ENCODE measurements around the gene SNRPN. TPM values are rescaled to one million over a fixed set of nuclear protein-coding genes. Genes with fewer than 3 reads are reported as not detected.
"Not testable (repeated sequence)": the region's sequence is repeated elsewhere in the genome, so short reads cannot be mapped to it uniquely, and the experiment has no call there.

SNRPN gene
- polyA plus RNA-seq, 4 donors = 32.7 to 75.4 (median 58.8) TPM

- H3K27ac ChIP-seq (ENCODE audit: low read depth in 1 of 3, low read length in 2 of 3); DNase-seq; H3K27me3 ChIP-seq (ENCODE audit: control insufficient read depth in 3 of 3, insufficient read depth in 3 of 3, low read length in 3 of 3); H3K9me3 ChIP-seq (ENCODE audit: control insufficient read depth in 2 of 2, insufficient read depth in 1 of 2, low read depth in 1 of 2, low read length in 1 of 2); FAIRE-seq; H3K4me3 ChIP-seq (ENCODE audit: low read depth in 1 of 3, low read length in 3 of 3); H3K4me1 ChIP-seq (ENCODE audit: control insufficient read depth in 3 of 3, insufficient read depth in 2 of 3, low read depth in 1 of 3, low read length in 2 of 3); H3K36me3 ChIP-seq (ENCODE audit: control insufficient read depth in 3 of 3, insufficient read depth in 2 of 3, low read depth in 1 of 3, low read length in 3 of 3): not testable (repeated sequence)
- WGBS, 3 donors = 82 to 87% (median 84%) methylated on average over 10 of the region's 10 CpGs
Observed at GRCh38 chr15:24931874-24932732, 22.7 kb upstream of the SNRPN start.

- Histone ChIP-seq H3K27me3 (ENCODE audit: control insufficient read depth in 3 of 3, insufficient read depth in 3 of 3, low read length in 3 of 3) (no peaks in the 10 kb centered on the region), H3K36me3 (ENCODE audit: control insufficient read depth in 3 of 3, insufficient read depth in 2 of 3, low read depth in 1 of 3, low read length in 3 of 3) (no peaks in the 10 kb centered on the region), H3K4me3 (ENCODE audit: low read depth in 1 of 3, low read length in 3 of 3) (no peak overlapping the region), H3K9me3 (ENCODE audit: control insufficient read depth in 2 of 2, insufficient read depth in 1 of 2, low read depth in 1 of 2, low read length in 1 of 2) (peaks cover 1 to 2% of the 10 kb centered on the region in 2 donors), H3K4me1 (ENCODE audit: control insufficient read depth in 3 of 3, insufficient read depth in 2 of 3, low read depth in 1 of 3, low read length in 2 of 3) (no peaks in the 10 kb centered on the region), H3K27ac (ENCODE audit: low read depth in 1 of 3, low read length in 2 of 3) (no peak overlapping the region)
- FAIRE-seq (no peak), DNase-seq (no peak)
- 87 to 97% (median 97%) methylated on average over 7 of the region's 7 CpGs for WGBS, 3 donors
Observed at GRCh38 chr15:24933716-24934115, 21.1 kb upstream of the SNRPN start.

- H3K36me3 ChIP-seq (ENCODE audit: control insufficient read depth in 3 of 3, insufficient read depth in 2 of 3, low read depth in 1 of 3, low read length in 3 of 3); DNase-seq; H3K4me3 ChIP-seq (ENCODE audit: low read depth in 1 of 3, low read length in 3 of 3); H3K27me3 ChIP-seq (ENCODE audit: control insufficient read depth in 3 of 3, insufficient read depth in 3 of 3, low read length in 3 of 3); H3K27ac ChIP-seq (ENCODE audit: low read depth in 1 of 3, low read length in 2 of 3); FAIRE-seq; H3K9me3 ChIP-seq (ENCODE audit: control insufficient read depth in 2 of 2, insufficient read depth in 1 of 2, low read depth in 1 of 2, low read length in 1 of 2); H3K4me1 ChIP-seq (ENCODE audit: control insufficient read depth in 3 of 3, insufficient read depth in 2 of 3, low read depth in 1 of 3, low read length in 2 of 3): not testable (repeated sequence)
- WGBS, 3 donors = 71 to 79% (median 71%) methylated on average over 3 of the region's 3 CpGs
Observed at GRCh38 chr15:24938224-24938623, 16.6 kb upstream of the SNRPN start.

GRCh38 chr15:24940236-24940635 is 14.6 kb upstream of the SNRPN start:
- FAIRE-seq = no peak
- no peaks in the 10 kb centered on the region for H3K4me1 ChIP-seq (ENCODE audit: control insufficient read depth in 3 of 3, insufficient read depth in 2 of 3, low read depth in 1 of 3, low read length in 2 of 3)
- no peak for DNase-seq
- H3K9me3 ChIP-seq (ENCODE audit: control insufficient read depth in 2 of 2, insufficient read depth in 1 of 2, low read depth in 1 of 2, low read length in 1 of 2) = peaks cover 1 to 3% of the 10 kb centered on the region in 2 donors
- H3K27me3 ChIP-seq (ENCODE audit: control insufficient read depth in 3 of 3, insufficient read depth in 3 of 3, low read length in 3 of 3) = no peaks in the 10 kb centered on the region
- 38 to 41% (median 40%) methylated on average over 2 of the region's 2 CpGs for WGBS, 3 donors
- H3K4me3 ChIP-seq (ENCODE audit: low read depth in 1 of 3, low read length in 3 of 3) = no peak overlapping the region
- no peak overlapping the region for H3K27ac ChIP-seq (ENCODE audit: low read depth in 1 of 3, low read length in 2 of 3)
- H3K36me3 ChIP-seq (ENCODE audit: control insufficient read depth in 3 of 3, insufficient read depth in 2 of 3, low read depth in 1 of 3, low read length in 3 of 3) = no peaks in the 10 kb centered on the region

GRCh38 chr15:24943361-24943760 is 11.4 kb upstream of the SNRPN start:
- H3K4me3 ChIP-seq (ENCODE audit: low read depth in 1 of 3, low read length in 3 of 3) = no peak overlapping the region
- no peak overlapping the region for H3K27ac ChIP-seq (ENCODE audit: low read depth in 1 of 3, low read length in 2 of 3)
- no peaks in the 10 kb centered on the region for H3K36me3 ChIP-seq (ENCODE audit: control insufficient read depth in 3 of 3, insufficient read depth in 2 of 3, low read depth in 1 of 3, low read length in 3 of 3)
- H3K27me3 ChIP-seq (ENCODE audit: control insufficient read depth in 3 of 3, insufficient read depth in 3 of 3, low read length in 3 of 3) = no peaks in the 10 kb centered on the region
- DNase-seq (no peak), FAIRE-seq (no peak)
- H3K9me3 ChIP-seq (ENCODE audit: control insufficient read depth in 2 of 2, insufficient read depth in 1 of 2, low read depth in 1 of 2, low read length in 1 of 2) = peaks cover 1 to 3% of the 10 kb centered on the region in 2 donors
- no peaks in the 10 kb centered on the region for H3K4me1 ChIP-seq (ENCODE audit: control insufficient read depth in 3 of 3, insufficient read depth in 2 of 3, low read depth in 1 of 3, low read length in 2 of 3)
- WGBS, 3 donors = 47 to 77% (median 64%) methylated on average over 1 of the region's 1 CpG

DNA sequence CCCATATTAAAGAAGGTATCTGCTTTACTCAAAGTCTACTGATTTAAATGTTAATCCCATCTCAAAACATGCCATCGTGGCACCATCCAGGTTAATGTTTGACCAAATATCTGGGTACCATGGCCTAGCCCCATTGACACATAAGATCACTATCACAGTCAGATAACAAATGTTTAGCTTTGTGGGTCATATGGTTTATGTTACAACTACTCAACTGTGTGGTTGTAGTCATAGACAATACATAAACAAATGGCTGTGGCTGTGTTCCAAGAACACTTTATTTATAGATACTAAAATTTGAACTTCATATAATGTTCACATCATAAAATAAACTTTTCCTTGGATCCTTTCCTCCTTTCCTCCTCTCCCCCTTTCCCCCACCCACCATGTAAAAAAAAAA is 9.8 kb upstream of the SNRPN start:
- Histone ChIP-seq H3K36me3 (ENCODE audit: control insufficient read depth in 3 of 3, insufficient read depth in 2 of 3, low read depth in 1 of 3, low read length in 3 of 3) (no peaks in the 10 kb centered on the region), H3K27ac (ENCODE audit: low read depth in 1 of 3, low read length in 2 of 3) (no peak overlapping the region), H3K9me3 (ENCODE audit: control insufficient read depth in 2 of 2, insufficient read depth in 1 of 2, low read depth in 1 of 2, low read length in 1 of 2) (peaks cover 0 to 3% of the 10 kb centered on the region in 2 donors), H3K4me1 (ENCODE audit: control insufficient read depth in 3 of 3, insufficient read depth in 2 of 3, low read depth in 1 of 3, low read length in 2 of 3) (no peaks in the 10 kb centered on the region), H3K27me3 (ENCODE audit: control insufficient read depth in 3 of 3, insufficient read depth in 3 of 3, low read length in 3 of 3) (no peaks in the 10 kb centered on the region), H3K4me3 (ENCODE audit: low read depth in 1 of 3, low read length in 3 of 3) (no peak overlapping the region)
- FAIRE-seq = no peak
- WGBS, 3 donors = 4 to 33% (median 21%) methylated on average over 1 of the region's 1 CpG
- no peak for DNase-seq

GRCh38 chr15:24945711-24946110 is 9.1 kb upstream of the SNRPN start:
- no peaks in the 10 kb centered on the region for H3K36me3 ChIP-seq (ENCODE audit: control insufficient read depth in 3 of 3, insufficient read depth in 2 of 3, low read depth in 1 of 3, low read length in 3 of 3)
- WGBS, 3 donors = 71 to 94% (median 86%) methylated on average over 1 of the region's 1 CpG
- no peak for FAIRE-seq
- H3K4me1 ChIP-seq (ENCODE audit: control insufficient read depth in 3 of 3, insufficient read depth in 2 of 3, low read depth in 1 of 3, low read length in 2 of 3) = no peaks in the 10 kb centered on the region
- H3K27me3 ChIP-seq (ENCODE audit: control insufficient read depth in 3 of 3, insufficient read depth in 3 of 3, low read length in 3 of 3) = no peaks in the 10 kb centered on the region
- H3K9me3 ChIP-seq (ENCODE audit: control insufficient read depth in 2 of 2, insufficient read depth in 1 of 2, low read depth in 1 of 2, low read length in 1 of 2) = peaks cover 0 to 3% of the 10 kb centered on the region in 2 donors
- no peak overlapping the region for H3K27ac ChIP-seq (ENCODE audit: low read depth in 1 of 3, low read length in 2 of 3)
- DNase-seq = no peak
- H3K4me3 ChIP-seq (ENCODE audit: low read depth in 1 of 3, low read length in 3 of 3) = no peak overlapping the region

- Histone ChIP-seq H3K27me3 (ENCODE audit: control insufficient read depth in 3 of 3, insufficient read depth in 3 of 3, low read length in 3 of 3) (no peaks in the 10 kb centered on the region), H3K4me3 (ENCODE audit: low read depth in 1 of 3, low read length in 3 of 3) (no peak overlapping the region), H3K4me1 (ENCODE audit: control insufficient read depth in 3 of 3, insufficient read depth in 2 of 3, low read depth in 1 of 3, low read length in 2 of 3) (no peaks in the 10 kb centered on the region), H3K36me3 (ENCODE audit: control insufficient read depth in 3 of 3, insufficient read depth in 2 of 3, low read depth in 1 of 3, low read length in 3 of 3) (no peaks in the 10 kb centered on the region), H3K9me3 (ENCODE audit: control insufficient read depth in 2 of 2, insufficient read depth in 1 of 2, low read depth in 1 of 2, low read length in 1 of 2) (no peaks in the 10 kb centered on the region), H3K27ac (ENCODE audit: low read depth in 1 of 3, low read length in 2 of 3) (no peak overlapping the region)
- DNase-seq (no peak), FAIRE-seq (no peak)
- 58 to 73% (median 61%) methylated on average over 3 of the region's 3 CpGs for WGBS, 3 donors
Observed at GRCh38 chr15:24948495-24948894, 6.3 kb upstream of the SNRPN start.

DNA sequence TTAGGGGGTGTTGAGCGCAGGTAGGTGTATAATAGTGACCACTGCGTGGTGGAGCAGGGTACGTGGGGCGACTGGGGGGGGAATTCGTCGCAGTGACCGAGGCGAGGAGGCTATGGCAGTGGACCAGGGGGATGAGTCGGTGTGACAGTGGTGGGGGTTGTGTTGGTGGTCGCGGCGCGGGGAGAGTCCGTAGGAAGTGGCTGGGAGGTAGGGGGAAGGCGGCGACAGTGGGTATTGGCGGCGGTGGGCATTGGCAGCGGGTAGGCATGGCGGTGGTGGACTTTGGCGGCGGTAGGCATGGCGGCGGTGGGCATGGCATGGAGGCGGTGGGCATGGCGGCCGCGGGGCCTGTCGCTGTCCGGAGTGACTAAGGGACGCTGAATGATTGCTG is 739 bp downstream of the SNRPN start:
- no peak for FAIRE-seq
- peaks cover 0 to 3% (median 0%) of the 10 kb centered on the region in 3 donors for H3K36me3 ChIP-seq (ENCODE audit: control insufficient read depth in 3 of 3, insufficient read depth in 2 of 3, low read depth in 1 of 3, low read length in 3 of 3)

More for the DNA sequence above, 739 bp downstream of the SNRPN start:
- H3K27me3 ChIP-seq (ENCODE audit: control insufficient read depth in 3 of 3, insufficient read depth in 3 of 3, low read length in 3 of 3) = no peaks in the 10 kb centered on the region
- peak overlapping the region; percentile 65 to 84 (median 78) for H3K27ac ChIP-seq (ENCODE audit: low read depth in 1 of 3, low read length in 2 of 3)
- H3K4me3 ChIP-seq (ENCODE audit: low read depth in 1 of 3, low read length in 3 of 3) = peak overlapping the region; percentile 65 to 83 (median 76)
- H3K9me3 ChIP-seq (ENCODE audit: control insufficient read depth in 2 of 2, insufficient read depth in 1 of 2, low read depth in 1 of 2, low read length in 1 of 2) = peaks cover 0 to 4% of the 10 kb centered on the region in 2 donors
- no peak for DNase-seq
- WGBS, 3 donors = 42 to 45% (median 43%) methylated on average over 24 to 31 of the region's 31 CpGs
- no peaks in the 10 kb centered on the region for H3K4me1 ChIP-seq (ENCODE audit: control insufficient read depth in 3 of 3, insufficient read depth in 2 of 3, low read depth in 1 of 3, low read length in 2 of 3)
